ENCODE data around the gene DDX10. TPM values are rescaled to one million over a fixed set of nuclear protein-coding genes. Genes with fewer than 3 reads are reported as not detected.

DDX10 gene
- total RNA-seq, 1 donor from 2014 or later, result 24.5 TPM

DNA sequence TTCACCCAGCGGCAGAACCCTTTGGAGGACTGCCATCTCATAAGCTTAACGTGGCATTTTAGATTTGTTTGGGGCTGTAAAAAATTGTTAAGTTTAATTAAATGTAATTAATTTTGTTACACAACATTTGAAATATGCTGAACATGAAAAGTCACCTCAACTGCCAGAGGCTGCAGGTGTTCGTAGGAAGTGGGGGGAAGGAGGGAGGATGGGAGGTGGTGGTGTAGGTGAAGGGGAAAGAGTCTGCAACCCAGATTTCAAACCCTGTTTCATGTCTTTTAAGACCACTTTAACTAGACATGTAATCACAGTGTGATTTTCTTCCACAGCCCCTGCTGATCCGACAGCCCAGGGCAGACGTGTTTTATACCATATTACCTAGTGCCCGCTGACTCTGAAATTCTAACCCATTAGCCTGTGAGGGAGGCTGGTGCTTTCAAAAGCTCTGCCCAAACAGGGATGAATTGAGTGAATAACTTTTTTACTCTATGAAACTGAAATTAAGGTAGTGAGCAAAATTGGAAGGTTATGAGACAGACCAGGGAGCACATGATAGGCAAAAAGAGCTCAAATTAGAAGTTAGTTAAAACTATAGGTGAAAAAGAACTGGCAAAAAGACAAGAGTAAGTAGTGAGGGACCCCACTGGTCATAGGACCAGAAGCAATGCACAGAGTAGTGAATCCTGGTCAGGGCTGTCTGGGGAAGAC, 279.8 kb downstream of the DDX10 start:
- TF ChIP-seq, protein P1, sequence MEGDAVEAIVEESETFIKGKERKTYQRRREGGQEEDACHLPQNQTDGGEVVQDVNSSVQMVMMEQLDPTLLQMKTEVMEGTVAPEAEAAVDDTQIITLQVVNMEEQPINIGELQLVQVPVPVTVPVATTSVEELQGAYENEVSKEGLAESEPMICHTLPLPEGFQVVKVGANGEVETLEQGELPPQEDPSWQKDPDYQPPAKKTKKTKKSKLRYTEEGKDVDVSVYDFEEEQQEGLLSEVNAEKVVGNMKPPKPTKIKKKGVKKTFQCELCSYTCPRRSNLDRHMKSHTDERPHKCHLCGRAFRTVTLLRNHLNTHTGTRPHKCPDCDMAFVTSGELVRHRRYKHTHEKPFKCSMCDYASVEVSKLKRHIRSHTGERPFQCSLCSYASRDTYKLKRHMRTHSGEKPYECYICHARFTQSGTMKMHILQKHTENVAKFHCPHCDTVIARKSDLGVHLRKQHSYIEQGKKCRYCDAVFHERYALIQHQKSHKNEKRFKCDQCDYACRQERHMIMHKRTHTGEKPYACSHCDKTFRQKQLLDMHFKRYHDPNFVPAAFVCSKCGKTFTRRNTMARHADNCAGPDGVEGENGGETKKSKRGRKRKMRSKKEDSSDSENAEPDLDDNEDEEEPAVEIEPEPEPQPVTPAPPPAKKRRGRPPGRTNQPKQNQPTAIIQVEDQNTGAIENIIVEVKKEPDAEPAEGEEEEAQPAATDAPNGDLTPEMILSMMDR (IDR thresholded peaks at IDR 0.05; ENCODE audit: insufficient read depth, low read length, poor library complexity, severe bottlenecking), result no peak
- no peaks in the 10 kb centered on the region for H3K27me3 ChIP-seq (ENCODE audit: control insufficient read depth, insufficient read depth, low read length)
- no peak overlapping the region for H3K4me3 ChIP-seq (ENCODE audit: low read depth, low read length)
- H3K36me3 ChIP-seq (ENCODE audit: control insufficient read depth, insufficient read depth, low read length), result no peaks in the 10 kb centered on the region
- no peak for DNase-seq (ENCODE audit: low read depth)

DNA sequence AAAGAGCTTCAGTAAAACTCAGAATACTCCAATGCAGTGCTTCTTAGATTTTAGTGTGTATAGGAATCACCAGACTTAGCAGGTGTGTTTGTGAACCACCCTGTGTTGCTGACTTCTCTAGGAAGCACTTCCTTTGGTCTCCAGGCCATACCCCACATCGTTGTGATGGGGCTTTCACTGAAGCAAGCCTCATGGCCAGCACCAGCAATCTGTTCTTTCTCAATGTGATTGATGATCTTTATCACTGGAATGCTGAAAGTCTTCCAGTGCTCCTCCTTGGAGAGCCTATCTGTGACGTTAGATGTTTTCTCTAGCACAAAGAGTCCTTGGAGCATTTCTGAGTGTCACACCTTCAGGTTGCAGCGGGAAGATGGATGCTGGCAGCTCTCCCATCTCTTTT, 280.5 kb downstream of the DDX10 start:
- H3K4me3 ChIP-seq (ENCODE audit: low read depth, low read length), result no peak overlapping the region

DNA sequence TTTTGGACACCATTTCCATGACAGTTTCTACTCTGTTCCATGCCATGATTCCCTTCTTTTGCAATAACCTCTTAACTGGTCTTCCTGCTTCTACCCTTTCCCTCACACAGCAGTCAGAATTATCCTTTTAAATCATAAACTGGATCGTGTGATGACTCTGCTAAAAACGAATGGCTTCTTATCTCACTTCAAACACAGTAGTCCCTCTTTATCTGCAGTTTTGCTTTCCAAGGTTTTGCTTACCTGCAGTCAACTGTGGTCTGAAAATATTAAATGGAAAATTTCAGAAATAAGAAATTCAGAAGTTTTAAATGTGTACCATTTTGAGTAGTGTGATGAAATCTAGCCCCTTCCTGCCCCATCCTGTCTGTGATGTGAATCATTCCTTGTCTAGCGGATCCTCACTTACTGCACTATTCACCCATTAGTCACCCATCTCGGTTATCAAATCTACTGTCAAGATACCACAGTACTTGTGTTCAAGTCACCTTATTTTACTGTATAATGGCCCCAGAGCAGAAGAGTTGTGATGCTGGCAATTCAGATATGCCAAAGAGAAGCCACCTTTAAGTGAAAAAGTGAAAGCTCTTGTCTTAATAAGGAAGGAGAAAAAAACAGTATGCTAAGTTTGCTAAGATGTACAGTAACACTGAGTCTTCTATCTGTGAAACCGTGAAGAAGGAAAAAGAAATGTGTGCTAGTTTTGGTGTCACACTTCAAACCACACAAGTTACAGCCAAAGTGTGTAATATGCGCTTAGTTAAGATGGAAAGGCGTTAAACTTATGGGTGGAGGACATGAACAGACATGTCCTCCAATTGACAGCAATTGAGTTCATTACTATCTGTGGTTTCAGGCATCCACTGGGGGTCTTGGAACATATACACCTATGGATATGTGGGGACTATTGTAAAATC, 283.0 kb downstream of the DDX10 start:
- no peak overlapping the region for H3K4me3 ChIP-seq (ENCODE audit: low read depth, low read length)
- TF ChIP-seq, protein P1 (IDR thresholded peaks at IDR 0.05; ENCODE audit: insufficient read depth, low read length, poor library complexity, severe bottlenecking), result no peak
- DNase-seq (ENCODE audit: low read depth), result no peak
- H3K27me3 ChIP-seq (ENCODE audit: control insufficient read depth, insufficient read depth, low read length), result no peaks in the 10 kb centered on the region
- H3K36me3 ChIP-seq (ENCODE audit: control insufficient read depth, insufficient read depth, low read length), result no peaks in the 10 kb centered on the region

More for the DNA sequence above, 280.5 kb downstream of the DDX10 start:
- DNase-seq (ENCODE audit: low read depth), result no peak
- TF ChIP-seq, protein P1 (IDR thresholded peaks at IDR 0.05; ENCODE audit: insufficient read depth, low read length, poor library complexity, severe bottlenecking), result no peak
- Histone ChIP-seq H3K27me3 (ENCODE audit: control insufficient read depth, insufficient read depth, low read length) (no peaks in the 10 kb centered on the region), H3K36me3 (ENCODE audit: control insufficient read depth, insufficient read depth, low read length) (no peaks in the 10 kb centered on the region)

DNA sequence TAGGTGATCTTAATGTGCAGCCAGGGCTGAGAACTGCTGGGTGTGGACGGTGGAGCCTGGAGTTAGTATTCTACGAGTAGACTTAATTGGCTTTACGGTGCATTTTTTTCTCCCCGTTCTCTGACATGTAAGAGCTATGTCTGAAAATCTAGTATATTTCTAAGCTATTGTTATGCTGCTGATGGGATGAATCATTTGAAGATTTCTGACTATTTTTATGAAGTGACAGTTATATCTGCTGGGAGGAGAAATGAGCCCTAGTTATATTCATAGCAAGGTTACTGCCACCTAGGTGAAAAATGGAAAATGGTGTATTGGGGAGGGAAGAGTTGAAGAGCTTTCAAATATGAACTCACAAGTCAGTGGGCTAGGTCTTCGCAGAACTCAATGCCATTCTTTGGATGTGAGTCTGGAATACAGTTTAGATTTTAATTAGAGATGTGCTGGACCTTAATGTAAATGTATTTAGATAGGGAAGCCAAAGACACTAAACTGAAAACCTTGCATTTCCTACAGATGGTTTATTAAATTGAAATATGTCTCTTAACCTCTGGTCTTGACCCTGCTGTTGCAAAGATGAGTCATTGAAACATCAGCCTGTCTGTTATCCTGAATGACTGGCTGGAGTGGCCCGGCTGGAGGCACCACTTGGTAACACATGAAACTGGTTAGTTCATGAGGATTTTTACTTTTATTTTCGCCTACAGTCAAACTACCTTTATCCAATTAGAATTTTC, 293.7 kb downstream of the DDX10 start:
- no peak for DNase-seq (ENCODE audit: low read depth)
- TF ChIP-seq, protein P1 (IDR thresholded peaks at IDR 0.05; ENCODE audit: insufficient read depth, low read length, poor library complexity, severe bottlenecking), result no peak
- Histone ChIP-seq H3K4me3 (ENCODE audit: low read depth, low read length) (no peak overlapping the region), H3K27me3 (ENCODE audit: control insufficient read depth, insufficient read depth, low read length) (no peaks in the 10 kb centered on the region), H3K36me3 (ENCODE audit: control insufficient read depth, insufficient read depth, low read length) (no peaks in the 10 kb centered on the region)

DNA sequence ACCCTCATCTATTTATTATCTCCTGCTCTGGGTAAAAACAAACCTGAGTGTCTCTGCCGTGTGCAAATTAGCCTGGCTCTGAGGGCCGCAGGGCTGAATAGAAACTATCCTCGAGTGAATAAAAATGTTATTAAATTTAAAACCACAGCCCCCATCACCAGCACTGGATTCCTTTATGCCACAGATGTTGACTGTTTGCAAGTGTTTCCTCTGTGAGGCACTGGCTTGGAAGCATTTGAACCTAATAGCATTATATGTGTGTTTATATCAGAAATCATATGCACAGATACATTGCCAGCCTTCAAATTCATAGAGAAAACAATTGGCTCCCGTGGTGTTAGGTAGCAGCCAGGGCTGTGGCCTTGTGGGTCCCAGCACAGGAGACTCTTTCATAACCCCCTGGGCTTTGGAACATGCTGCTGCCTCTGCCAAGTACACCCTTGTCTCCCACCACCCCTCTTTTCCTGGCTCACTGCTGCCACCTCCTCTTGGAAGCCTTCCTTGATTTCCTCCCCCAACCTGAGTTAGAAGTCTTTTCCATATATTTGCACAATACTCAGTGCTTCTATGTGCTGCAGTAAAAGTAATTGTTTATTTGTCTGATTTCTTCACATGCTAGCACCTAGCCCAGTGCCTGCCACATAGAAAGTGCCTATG, 294.4 kb downstream of the DDX10 start:
- no peaks in the 10 kb centered on the region for H3K27me3 ChIP-seq (ENCODE audit: control insufficient read depth, insufficient read depth, low read length)
- TF ChIP-seq, protein P1 (IDR thresholded peaks at IDR 0.05; ENCODE audit: insufficient read depth, low read length, poor library complexity, severe bottlenecking), result no peak
- no peak for DNase-seq (ENCODE audit: low read depth)
- no peaks in the 10 kb centered on the region for H3K36me3 ChIP-seq (ENCODE audit: control insufficient read depth, insufficient read depth, low read length)
- no peak overlapping the region for H3K4me3 ChIP-seq (ENCODE audit: low read depth, low read length)
